GM19397 (cell line): ENCODE data around the gene CPNE2.

ENCODE experiments used
- ATAC-seq: cut with Tn5 transposase; IDR thresholded peaks from one replicate; pipeline ENCODE4 v1.9.1; 2021; ENCODE audit warnings: mild to moderate bottlenecking, moderate library complexity; ENCODE audit not compliant: unreplicated experiment

The CPNE2 gene

DNA sequence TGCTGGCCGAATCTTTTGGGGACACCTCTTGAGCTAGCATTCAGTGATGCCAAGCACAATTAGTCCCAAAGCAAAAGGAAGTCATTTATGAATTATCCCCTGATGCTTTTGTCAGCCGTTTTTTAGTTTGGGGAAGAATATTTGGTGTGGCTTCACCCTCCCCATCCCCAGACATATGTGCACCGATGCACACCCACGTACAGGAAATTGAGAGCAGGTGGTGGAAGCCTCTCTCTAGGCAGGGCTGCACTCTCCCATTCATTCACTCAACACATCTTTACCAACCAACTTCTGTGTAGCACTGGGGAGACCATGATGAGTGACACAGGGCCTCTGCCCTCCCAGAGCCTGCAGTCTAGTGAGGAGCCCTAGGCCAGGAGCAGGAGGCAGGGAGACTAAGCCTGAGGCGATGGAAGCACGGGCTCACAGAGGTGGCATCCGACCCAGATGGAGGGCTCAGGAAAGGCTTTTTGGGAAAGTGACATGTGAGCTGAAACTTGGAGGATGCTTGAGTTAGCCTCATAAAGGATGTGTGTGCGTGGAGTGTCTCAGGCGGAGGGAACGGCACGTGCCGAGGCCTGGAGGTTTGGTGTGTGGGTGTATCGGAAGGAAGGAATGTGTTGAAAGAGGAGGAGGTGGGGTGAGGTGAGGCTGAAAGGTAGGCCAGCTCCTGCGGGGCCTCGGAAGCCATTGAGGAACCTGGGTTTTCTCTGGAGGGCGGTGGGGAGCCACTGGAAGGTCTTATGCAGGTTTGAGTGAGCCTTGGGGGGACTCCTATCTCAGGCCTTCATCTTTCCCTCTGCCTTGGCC lies 49.6 kb downstream of the CPNE2 start:
- no peak for ATAC-seq

DNA sequence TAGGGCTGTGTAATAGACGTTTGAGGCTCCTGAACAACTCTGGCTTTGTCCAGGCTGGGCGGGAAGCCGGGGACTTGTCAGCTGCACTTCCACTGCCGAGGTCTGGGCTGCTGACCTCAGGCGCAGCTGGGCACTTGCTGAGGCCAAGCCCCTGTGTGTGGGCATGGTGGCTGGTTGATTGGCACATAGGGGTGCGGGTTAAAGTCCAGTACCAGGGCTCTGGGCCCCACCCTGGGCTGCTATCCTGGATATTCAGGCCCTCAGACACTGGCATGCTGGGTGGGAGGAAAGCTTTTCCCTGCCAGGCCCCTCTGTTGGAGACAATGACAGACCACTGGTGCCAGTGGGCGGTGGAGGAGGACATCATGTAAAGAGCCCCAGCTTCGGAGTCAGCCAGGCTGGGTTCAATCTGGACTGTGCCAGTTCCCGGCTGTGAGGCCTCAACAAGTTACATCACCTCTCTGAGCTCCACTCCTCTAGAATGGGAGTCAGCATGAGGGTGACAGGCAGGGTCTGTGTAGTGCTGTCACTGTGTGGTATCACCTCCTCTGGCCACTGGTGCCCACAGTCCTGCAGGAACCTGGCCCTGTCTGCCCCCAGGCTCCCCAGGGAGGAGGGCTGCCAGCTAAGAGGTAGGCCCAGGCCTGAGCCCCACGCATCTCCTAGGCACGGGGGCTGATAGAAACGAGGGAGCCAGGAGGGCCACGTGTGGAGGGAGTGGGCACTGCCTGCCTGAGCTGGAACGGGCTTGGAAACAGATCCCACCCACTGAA lies 51.0 kb downstream of the CPNE2 start:
- no peak for ATAC-seq

DNA sequence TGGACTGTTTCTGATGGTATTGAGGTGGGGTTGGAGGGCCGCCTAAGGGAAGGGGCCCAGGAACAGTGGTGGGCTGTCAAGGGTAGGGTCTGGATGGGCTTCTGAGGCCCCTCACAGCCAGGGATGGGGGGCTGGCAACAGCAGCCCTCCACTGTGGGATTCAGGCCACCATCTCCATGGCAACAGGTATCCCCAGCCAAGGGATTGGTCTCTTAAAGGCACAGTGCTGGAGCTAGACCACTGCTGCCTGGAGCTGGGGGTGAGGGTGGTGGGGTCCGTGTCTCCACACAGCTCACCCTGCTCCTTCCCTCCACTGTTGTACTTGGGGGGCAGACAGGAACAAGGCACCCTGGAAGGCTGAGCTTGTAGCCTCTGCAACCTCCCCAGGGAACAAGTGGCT lies 51.6 kb downstream of the CPNE2 start:
- ATAC-seq, result no peak

DNA sequence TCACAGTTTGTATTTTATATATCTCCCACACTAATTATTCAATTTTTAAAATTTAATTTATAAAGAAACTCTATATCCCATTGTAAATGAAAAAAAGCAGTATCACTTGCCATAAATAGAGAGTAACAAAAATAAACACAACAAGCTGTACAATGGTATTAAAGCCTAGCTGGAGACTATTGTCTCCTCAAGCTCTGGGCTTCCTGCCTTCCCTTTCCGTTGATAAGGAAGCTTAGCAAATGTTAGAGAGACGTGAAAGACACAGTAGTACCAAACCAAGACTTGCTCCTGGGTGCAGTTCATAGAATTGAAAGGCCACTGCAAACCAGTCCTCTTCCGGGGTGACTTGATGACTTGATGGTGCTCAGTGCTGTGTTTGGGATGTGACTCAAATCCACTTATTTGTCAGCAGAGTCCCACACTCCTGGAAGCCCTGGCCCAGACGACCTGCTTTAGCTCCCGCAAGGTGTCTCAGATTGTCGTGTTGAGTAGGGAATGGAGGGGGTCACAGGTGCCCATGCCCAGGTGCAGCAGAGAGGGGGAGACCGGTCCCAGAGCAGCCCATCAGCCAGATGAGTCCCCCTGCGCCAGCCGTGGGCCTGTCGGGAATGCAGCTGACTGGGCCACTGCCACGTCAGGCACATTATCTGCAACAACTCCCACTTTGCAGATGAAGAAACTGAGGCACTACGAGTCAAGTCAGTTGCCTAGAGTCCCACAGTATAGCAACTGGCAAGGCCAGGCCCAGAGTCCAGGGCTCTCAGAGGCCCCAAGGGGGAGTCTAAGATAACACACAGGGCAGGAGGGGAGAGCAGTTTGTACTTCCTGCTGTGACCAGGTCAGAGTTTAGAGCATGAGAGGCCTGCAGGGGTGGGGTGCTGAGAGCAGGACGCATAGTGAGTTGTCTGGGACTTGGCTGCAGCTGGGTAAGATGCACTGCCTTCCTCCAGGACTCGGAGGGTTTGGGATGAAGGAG lies 53.0 kb downstream of the CPNE2 start:
- no peak for ATAC-seq

DNA sequence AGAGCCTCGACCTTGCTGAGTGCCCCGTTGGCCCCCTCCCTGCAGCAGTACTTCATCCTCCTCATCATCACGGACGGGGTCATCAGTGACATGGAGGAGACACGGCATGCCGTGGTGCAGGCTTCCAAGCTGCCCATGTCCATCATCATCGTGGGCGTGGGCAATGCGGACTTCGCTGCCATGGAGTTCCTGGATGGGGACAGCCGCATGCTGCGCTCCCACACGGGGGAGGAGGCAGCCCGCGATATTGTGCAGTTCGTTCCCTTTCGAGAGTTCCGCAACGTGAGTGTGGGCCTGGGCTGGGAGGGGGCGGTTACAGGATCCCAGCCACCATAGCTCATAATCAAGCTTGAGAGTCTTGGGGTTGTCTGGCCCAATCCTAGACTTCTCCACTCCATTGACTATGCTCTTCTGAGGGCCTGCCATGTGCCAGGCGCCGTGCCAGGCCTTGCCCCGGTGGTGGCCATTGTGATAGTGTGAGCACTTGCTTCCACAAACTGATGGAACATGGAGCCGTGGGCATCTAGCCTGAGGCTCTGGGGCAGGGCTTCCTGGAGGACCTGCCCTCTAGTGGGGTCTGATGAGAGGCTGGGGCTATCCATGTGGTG lies 53.8 kb downstream of the CPNE2 start:
- no peak for ATAC-seq

DNA sequence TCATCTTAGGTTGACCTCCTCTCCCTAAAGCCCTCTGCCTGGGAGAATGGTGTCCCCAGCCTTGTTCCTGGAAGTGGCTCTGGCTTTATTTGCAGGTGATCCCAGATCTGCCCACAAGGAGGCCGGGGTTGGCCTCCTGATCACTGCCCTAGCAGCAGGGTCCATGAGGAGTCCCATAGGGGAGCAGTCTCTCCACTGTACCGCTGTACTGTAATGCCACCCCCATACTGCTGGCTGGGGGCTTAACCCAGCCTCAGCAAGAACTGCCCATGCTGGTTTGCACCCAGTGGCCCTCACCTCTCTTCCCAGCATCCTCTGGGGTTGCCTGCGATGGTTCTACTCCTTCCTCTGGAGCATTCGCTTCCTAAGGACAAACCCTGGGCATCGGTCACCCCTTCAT lies 54.4 kb downstream of the CPNE2 start:
- ATAC-seq, result no peak

DNA sequence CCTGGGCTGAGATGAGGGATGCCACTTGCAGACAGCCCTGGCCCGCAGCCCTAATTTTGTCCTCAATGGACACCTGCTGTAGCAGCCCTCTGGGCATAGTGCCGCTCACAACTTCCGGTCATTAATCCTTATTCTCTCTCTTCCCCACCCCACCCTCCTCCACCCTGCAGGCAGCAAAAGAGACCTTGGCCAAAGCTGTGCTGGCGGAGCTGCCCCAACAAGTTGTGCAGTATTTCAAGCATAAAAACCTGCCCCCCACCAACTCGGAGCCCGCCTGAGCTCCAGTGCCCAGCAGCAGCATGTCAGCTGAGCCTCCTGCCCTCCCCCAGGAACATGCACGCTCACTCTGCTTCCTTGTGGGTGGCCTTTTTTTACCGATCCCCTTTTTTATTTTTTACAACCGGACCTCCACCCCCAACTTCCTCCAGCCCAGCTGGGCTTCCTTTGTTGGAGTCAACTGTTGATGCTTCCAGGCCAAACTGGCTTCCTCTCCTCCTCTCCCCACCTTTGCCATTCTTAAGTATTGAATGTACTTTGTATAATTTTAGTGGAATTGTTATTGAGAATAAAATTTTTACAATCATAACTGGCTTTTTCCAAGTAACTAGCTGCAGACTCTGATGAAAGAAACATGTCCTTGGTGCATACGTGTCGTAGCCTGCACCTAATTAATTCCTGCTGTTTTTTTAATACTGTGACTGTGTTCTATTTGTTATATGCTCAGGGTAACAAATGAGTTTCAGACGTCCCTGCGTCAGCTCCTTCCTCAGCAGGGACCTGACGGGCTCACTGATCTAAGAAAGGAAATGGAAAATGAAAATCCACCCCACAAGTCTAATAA lies 55.2 kb downstream of the CPNE2 start:
- no peak for ATAC-seq

DNA sequence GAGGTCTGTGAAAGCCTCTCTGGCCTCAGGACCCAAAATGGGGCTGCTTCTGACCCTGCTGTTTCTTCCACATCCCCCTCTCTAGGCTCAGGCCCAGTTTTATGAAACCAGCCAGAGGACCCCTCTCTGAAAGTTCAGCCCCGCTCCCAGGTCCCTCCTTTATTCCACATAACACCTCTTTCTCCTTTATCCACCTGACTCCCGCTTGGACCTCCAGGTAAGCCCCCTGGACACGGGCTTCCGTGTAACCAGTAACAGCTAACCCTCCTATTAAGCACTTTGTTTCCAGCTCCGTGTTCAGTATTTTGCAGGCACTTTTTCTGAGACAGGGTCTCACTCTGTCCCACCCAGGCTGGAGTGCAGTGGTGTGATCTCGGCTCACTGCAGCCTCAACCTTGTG lies 56.1 kb downstream of the CPNE2 start:
- ATAC-seq, result no peak

DNA sequence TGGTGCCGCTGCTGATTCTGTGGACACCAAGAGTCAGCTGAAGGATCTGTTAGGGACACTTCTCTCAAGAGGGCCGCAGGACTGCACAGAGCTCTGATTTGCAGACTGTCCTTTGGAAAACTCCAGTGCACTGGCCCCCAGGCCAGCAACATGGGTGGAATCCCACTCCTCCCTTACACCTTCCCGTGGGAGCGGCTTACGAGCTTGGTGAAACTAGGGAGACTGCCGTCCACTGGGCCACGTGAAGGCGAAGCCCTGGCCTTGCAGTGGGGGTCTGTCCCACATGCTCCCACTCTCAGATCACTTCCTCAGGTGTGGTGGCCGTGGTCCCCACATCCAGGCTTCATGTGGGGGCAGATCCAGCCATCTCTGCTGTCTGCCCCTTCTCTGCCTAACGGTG lies 57.0 kb downstream of the CPNE2 start:
- ATAC-seq, result no peak

DNA sequence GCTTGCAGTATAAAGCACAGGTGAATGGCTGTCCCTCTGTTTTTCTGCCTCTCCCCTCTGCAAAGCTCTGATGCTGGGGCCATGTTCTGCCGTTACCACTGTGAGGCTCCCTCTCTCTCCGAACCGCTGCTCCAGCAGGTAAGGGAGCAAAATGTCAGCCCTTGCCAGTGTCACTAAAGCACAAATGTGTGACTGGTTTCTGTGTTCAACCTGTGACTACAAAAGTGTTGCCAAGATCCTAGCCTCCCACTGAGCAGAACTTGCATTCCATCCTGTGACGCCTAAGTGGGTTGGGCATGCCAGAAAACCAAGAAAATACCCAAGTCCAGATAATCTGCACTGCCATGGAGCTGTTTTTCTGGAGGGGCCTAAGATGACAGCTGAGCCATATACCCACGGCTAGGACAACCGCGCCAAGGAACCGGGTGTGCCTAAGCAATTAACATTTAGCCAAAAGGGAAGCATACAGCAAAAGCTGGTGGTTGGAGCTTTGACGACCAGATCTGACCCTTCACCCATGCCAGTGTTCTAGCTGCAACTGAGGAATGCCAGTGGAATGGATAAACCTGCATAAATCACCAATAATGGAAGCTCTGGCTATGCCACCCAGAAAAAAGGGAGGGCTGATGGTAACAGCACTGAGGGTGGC lies 58.4 kb downstream of the CPNE2 start:
- no peak for ATAC-seq

DNA sequence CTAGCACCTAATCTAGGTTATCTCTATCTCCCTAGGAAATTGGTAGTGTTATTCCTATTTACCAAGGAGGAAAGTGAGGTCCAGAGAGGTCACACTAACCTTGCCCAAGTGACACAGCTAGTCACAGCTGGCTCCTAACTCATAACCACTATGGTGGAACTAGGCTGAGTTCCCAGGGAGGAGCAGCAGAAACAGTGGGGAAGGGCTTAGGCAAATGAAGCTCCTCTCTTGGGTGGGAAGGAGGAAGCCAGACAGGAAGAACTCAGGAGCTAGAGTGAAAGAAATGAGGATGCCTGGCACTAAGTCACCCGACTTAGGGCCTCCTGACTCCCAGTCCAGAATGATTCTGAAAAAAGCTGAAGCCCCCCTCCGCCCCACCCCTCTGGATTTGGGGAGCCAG lies 59.0 kb downstream of the CPNE2 start:
- no peak for ATAC-seq

DNA sequence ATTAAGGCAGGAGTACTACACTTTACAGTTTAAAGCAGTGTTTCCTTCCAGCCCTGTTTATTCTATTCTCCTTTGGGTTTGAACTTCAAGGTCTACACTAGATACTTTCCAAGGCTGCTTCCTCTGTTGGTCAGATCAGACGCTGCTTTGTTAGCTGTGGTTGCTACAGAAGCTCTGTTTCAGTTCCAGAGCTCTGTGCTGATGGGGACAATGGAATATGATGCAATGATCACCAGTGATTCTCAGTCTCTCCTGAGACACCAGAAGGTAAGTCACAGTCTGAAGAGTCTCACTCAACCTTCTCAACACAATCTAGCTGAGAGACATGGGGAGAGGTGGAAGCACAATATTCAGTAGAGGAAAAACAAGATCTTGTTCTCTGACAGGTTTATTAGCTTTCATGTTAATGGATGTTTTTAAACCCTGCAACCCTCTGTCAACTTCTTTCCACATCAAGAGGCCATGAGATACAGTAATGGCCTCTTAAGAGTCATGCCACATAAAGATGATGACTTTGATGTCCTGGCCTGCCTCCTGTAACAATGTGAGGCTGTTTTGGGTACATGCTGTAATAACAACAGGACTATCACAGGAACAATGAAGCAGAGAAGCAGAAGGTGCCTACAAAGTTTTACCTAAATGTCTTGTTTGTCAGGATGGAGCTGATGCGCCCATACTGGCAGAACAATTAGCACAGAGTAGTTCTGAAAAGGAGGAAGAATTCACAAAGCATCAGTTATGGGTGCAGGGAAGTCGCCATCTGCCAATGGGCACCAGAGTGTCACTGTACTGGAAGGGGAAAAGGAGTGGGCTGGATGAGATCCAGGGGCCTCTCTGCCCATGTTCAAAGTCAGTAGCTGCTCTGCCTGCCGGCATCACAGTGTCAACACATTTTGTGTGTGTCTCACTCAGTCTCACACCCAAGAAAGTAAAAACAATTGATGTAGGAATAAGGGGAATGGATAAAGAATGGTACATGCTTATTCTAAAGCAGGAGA lies 60.0 kb downstream of the CPNE2 start:
- no peak for ATAC-seq

DNA sequence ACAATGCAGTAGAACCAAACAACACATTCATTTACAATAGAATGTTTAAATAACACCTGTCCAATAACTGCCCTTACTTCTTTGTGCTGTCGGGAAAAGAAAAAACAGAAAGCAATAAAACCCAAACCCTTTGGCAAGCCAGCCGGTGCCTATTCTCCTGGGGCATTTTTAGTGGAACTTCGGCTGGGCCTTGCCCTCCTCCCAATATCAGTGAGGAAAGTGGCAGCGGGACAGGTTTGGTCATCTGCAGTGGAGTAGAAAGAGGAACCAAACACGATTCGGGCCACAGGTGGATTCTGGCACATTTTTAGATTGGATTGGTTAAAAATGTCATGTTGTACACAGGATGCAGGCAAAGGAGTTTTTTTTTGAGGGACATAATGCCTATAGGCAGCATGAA lies 61.5 kb downstream of the CPNE2 start:
- ATAC-seq, result no peak

DNA sequence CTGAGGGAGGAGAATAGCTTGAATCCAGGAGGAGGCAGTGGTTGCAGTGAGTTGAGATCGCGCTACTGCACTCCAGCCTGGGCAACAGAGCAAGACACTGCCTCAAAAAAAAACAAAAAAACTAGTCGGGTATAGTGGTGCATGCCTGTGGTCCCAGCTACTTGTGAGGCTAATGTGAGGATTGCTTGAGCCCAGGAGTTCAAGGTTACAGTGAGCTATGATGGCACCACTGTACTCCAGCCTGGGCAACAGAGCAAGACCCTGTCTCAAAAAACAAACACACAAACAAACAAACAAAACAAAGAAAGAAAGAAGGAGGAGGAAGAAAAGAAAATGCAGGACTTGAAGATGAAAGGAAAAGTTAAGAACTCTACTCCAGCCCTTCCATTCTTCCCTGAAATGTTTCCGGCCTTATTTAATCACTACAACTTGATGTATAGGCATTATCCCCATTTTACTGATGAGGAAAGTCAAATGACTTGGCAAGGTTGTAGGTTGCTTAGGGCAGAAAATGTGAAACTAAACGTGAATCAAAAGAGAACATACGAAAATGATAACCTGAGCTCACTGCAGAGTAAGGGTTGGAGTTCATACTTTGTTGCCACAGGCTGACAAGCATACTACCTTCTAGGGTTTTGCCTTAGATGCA lies 63.4 kb downstream of the CPNE2 start:
- no peak for ATAC-seq

DNA sequence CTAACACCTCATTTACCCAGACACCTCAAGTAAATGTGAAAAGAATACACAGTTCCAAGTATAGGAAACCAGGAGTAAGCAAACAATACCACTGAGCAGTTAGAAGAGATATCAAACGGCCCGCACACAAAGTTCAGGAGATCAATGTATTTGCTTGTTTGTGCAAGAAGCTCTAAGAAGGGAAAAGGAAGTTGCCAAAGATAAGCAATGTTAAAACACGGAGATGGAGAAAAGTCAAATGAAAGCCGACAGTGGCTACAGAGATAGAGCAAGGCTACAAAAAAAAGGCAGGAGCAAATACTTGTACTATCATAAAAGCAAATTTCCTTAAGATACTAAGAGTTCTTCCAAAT lies 63.9 kb downstream of the CPNE2 start:
- no peak for ATAC-seq

DNA sequence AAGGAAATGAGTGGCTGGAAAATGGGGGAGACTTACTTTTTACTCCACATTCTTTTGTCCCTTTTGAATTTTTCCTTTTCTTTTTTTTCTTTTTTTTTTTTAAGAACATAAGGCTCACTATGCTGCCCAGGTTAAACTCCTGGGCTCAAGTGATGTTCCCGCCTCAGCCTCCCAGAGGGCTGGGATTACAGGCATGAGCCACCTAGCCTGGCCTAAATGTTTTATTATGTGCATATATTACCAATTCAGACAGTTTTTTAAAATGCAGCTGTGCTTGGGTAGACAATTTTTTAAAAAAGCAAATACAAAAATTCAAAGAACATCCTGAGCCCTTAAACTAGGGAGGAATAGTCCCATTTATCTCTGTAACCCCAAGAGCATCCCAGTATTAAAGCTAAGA lies 65.2 kb downstream of the CPNE2 start:
- no peak for ATAC-seq

DNA sequence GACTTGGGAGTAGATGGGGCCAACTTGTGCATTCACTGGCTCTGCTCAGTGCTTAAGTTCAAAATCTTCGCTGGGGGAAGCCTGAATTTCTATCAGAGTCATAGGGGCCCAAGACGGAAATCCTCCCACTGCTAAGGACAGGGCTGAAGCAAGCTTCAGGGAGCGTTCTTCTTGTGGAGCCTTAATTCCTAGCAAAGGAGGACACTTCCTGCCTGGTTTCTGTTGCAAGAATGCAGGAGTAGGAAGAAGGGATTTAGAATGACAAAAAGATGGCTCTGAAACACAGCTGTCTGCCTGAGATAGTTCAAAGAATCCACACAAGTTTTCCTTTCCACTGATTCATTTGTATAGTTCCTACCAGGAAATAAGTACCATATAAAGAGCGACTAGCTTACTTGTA lies 67.1 kb downstream of the CPNE2 start:
- no peak for ATAC-seq

DNA sequence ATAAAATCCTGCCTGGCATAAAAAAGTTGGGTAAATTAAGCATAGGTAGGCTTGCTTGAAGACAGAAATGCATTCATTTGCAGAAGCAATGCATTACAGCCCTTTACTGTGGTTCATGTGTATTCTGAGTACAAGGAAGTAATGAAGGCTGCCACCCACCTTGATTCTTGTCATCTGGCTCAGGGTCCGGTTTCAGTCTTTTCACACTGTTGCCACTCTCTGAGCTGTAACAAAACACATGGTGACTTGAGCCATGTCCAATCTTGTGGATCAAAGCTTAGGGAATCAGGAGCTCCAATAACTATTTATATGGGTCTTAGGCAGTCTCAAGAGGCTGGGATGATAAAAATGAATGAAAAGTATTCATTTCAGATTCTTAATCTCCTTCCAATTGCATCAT lies 71.5 kb downstream of the CPNE2 start:
- no peak for ATAC-seq
